NCI-H82 treated with DMSO at 0.1 percent for 48 hours (cell line): ENCODE data around the gene ARHGAP21.
"Not testable (repeated sequence)": the region's sequence is repeated elsewhere in the genome, so short reads cannot be mapped to it uniquely, and the experiment has no call there.

Source experiments
- DNase-seq: peaks from one replicate; lab custom pipeline; 2025; ENCODE audit not compliant: unreplicated experiment; lab: John Stamatoyannopoulos, UW

Gene ARHGAP21

DNA sequence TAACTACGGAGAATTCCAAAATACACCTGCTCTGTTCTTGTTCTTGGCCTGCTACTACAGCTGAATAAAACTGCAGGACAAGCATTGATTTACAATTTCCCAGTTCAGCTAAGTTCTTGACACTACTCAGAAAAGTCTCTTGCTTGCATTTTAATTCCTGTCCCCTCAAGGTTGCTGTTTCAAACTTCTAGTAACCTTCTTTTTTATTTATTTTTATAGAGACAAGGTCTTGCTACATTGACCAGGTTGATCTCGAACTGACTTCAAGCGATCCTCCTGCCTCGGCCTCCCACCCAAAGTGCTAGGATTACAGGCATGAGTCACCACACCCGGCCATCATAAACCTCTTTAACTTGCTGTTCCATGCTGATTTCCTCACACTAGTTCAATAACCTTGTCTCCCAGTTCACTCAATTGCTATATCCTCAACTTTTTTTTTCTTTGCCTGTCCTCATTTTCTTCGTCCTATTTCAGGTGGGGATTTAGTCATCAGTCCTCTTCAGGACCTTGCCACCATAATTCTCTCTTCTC, 79.9 kb downstream of the ARHGAP21 start:
- no peak for DNase-seq

DNA sequence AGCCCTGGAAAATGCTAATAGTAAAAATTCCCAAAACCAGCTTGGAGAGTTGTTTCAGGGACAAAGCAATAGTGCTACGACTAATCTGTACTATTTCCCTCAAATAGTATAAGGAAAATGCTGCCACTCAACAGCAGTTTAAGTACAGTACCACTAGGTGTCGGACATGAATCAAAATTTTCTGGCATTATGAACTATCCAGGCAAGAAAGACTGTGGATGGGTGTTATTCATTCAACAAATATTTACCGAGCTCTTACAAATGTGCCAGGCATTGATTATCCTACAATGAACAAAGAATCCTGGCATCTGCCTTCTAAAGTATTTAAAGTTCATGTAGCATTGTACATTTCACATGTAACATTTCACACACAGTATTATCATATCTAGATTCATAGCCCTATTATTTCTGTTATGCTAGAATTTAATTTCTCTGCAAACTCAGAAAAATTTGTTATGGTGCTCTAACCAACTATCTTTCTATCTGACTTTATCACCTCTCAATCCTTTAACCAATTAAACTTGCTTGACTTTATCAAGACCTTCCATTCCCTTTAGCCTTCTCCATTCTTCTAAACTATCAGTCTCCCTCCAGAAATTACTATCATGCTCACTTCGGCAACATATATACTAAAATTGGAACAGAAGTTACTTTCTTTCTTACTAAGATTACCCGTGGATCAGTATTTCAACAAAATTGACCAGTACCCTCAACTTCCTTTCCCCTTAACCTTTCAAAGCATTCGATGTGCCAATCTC, 80.6 kb downstream of the ARHGAP21 start:
- peak; percentile 35 for DNase-seq

DNA sequence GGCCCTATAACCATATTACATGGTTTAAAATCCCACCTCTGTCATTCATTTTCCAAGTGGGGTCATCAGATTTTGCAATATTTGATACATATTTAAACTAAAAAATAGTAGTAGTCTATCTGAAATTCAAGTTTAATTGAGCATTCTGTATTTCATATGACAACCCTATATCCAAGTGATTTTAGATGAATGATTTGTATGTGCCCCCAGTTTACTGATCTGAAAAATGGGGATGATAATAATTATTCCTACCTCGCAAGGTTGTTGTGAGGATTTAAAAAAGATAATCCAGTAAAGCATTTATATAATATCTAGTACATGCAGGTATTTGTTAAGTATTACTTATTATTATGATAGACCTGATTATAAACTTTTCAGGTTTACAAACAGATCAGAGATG, 84.6 kb downstream of the ARHGAP21 start:
- DNase-seq: no peak

DNA sequence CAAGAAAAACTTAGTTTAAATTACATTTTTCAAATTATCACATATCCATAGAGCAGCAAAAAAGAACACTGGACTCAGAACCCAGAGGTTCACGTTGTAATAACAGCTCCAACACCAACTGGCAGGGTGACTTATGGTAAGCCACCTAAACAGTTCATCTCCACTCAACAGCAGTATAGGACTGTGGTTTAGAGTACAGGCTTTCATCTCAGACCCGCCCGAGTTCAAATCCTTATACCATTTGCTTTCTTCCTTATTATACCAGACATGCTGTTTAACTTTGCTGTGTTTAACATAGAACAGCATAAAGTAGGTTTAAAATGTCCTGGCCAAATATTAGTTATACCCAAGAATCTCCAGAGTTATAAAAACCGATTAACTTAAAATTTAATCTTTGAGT, 97.9 kb downstream of the ARHGAP21 start:
- no peak for DNase-seq

DNA sequence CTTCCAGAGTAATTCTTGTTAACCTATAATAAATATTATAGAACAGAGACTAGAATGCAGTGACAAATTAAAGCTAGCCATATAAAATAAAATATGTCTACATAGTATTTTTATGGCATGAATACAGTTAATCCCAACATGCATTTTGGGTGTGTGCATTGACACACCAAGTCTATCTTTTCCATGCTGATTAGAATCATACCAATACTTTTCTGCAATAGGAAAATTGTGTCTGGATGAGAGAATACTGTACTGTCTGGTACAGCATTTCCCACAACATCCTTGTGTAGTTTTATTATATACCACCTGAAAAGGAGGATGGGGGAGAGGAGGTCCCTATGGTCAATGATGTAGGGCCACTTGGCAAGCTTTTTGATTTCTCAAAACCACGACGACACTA, 100.3 kb downstream of the ARHGAP21 start:
- no peak for DNase-seq

DNA sequence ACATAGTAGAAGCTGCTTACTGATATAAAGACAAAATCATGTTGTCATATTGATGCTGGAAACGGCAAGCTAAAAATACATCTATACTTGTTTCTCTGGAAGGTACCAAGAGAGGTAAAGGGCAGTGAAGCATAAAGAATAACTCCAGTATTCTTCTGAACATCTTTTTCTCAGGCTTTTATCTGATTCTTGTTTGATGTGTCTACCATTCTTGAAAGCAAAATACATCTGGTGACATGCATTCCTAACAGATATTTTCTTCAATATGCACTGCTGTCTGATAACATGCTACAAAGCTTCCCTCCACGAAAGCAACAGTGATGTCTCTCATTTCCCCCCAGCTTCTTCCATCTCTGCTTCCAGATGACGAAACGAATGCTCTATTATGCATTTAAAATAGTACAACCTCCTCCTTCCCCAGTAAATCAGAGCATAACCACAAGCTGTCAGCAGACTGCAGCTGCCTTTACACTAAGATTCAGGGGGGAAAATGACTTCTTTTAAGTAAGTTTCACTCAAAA, 100.8 kb downstream of the ARHGAP21 start:
- DNase-seq: no peak

DNA sequence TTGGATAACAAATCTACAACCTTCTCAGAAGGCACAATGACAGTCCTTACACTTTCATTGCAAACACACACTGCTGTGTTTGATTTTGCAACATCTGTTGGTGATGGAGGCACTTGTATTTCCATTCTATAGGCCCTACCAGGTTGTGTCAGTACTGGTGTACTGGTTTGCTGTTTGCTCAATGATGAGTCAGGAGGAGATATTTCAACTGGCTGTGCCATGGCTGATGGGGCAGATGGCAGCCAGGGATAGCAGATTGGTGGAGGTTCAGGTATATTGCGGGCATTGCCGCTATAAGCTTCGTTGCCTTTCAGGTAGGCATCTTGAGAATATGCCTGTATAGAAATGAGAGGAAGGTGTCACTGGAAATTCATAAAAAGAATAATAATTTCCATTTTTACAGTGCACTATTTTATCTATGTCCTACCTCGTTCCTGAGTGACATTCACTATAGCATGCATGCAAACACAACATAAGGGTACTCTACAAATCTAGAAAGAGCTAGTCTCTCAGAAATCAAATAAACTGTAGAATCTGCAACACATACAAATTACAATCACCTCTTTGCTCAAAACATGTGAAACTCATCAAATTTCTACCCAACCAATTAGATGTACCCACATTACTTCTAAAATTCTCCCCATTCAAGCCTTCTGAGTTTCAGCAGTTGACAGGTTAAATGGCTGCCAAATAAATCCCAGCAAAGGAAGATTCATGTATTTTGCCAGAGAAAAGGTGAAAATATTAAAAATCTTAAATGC, 102.5 kb downstream of the ARHGAP21 start:
- DNase-seq: not testable (repeated sequence)

DNA sequence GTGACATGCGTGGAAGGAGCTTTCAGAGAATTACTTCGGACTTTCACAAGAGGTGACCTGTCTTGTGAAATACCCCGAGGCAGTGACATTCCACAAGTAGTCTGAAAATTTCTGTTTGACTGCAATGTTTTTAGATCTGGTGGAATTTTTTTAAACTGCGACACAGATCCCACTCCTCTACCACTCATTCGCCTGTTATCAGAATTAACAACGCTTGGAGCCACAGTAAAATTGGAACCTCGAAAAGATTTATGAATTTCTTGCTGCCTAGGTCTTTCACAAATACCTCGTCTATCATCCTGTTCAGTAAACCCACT, 103.7 kb downstream of the ARHGAP21 start:
- not testable (repeated sequence) for DNase-seq

DNA sequence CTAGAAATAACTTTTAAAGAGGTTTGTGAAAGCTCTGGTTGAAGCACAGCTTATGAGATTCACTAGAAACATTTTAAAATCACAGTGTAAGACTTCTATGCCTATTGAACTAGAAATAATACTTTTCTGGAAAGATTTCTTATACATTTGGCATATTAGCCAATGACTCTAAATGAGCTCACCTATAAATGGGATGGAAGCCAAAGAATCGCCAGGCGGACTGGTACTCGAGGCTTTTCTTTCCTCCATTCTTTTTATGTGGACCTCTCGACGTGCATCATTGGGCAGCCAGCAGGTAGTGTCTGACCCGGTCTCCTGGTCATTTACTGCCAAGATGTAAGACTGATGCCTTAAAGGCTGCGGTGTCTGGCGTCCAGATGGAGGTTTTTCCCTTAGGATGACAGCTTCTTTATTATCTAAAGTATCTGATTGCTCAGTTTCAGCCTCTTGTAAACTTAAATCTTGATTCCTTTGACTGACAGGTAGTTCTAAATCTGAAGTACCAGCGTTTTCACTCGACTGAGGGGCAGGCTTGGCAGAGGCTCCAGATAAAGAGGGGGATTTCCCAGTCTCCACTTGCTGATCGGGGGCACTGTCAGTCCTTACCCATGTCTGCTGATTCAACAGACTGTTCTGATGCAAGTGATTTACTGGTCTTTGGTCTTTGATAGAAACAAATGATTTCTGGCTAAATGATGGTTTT, 104.2 kb downstream of the ARHGAP21 start:
- not testable (repeated sequence) for DNase-seq

DNA sequence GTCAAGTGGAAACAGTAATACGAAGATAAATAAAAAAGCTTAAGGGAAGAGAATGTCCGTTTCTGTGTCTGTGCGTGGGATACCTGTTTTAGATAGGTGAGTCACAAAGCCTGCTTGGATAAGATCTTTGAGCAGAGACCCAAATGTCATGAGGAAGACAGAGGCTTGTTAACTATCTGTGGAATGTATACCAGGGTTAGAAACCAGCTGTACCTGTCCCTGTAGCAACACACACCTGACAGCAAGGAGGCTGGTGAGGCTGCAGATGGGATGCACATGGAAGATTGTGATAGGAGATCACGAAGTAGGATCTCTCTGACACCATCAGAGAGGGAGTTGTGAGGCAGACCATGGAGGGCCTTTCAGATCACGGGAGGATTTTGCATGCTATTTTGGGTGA, 105.3 kb downstream of the ARHGAP21 start:
- DNase-seq: no peak

DNA sequence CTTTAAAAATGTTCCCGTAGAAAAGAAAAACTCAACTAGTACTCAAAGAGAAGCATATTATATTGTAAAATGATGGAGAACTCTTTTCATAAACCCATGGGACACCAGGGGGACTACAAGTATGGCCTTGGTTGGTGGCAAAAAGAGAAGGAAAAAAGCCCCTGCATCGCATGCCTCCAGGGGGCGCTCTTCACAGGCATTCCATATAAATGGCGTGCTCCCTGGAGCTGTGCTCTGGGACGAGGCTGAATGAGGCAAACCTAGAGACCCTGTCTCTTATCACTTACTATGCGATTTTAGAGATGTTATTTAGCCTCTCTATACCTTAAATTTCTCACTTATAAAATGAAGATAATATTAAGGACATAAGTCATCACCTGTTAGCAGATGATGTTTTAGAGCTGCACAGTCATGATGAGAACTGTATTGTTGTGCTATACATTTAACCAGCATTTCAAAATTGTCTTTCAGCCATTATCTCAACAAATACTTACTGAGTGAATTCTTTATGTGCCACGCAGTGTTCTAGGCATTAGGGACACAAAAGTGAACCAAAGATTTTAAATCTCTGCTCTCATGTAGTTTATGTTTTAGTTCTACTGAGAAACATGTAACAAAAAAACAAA, 105.8 kb downstream of the ARHGAP21 start:
- DNase-seq: peak; percentile 9

DNA sequence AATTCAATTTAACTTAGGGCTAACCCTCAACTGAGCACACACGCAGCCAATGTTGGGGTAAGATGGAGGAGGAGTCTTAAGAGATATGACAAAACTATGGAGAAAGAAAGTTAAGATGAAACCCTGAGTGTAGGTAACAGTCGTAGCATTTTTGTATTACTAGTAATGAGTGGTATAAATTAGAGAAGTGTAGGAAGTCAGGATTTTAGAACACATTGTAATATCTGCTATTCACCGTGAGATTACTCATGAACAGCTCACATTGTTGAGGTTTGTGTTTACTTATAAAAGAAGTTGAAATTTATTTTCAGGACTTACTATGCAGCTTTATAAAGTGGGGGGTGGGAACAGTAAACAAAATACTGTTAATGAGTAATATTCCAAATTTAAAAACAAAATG, 107.2 kb downstream of the ARHGAP21 start:
- no peak for DNase-seq

DNA sequence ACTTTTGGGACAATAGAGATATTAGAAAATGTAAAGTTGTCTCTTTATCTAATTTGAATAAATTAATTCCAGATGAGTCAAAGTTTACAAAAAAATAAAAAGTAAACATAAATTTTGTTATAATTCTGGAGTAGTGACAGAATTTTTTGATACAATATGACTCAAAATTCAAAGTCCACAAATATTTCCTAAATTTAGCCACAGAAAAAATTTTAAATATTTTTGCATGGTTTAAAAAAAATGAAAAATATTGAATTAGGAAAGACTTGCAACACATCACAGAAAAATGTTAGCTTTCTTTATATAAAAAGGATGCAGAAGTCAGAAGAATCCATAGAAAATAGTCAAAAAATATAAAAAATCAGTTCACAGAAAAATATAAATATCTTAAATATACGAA, 117.7 kb downstream of the ARHGAP21 start:
- DNase-seq: no peak

DNA sequence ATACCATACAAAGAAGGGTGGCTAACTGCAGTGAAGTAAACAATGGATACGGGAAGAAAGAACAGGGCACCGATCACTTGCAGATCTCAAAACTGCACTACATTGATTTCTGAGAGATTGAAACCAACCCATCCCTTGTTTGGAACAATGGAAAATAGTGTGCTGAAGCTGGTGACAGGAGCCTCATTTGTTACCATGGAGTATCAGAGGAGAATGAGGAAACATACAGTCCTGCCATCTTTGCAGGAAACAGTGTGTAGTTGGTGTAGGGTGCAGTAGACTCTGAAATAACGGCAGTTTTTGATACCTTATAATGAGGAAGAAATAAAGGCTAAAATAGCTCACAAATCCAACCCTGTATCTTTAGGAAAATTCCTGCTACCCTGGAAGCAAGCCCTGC, 118.5 kb downstream of the ARHGAP21 start:
- DNase-seq: no peak

DNA sequence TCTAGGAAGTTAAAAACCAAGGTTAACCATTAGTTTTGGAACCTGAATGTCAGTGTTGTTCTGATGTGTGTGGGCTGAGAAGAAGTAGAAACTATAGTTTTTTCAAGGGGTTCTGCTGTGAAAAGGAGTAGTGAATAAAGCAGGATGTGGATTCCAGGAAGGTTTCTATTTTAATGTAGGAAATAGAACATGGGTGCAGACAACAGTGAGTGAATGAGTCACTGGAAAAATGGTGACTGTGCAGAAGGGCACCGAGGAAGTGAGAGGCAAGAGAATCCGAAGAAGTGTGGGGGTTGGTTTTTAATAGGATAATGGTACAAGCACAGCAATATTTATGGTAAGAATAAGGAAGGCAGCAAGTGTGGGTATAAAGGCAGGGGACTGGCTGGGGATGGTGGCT, 120.4 kb downstream of the ARHGAP21 start:
- DNase-seq: no peak

DNA sequence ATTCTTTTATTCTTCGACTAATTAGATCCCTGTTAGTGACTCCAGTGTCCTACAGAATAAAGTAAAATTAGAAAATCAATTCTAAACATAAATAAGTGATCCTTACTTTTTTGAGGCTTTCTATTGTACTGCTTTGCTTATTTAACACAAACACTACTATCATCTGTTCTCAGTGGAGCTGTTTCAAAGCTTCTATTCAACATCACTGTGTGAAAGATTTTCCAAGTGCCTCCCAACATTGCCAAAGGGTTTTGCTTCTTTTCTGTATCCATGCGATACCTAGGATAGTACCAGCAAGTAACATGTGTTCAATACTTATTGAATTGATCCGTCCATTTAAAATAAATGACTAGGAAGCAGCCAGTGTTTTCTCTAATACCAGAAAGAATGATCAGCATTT, 125.7 kb downstream of the ARHGAP21 start:
- no peak for DNase-seq

DNA sequence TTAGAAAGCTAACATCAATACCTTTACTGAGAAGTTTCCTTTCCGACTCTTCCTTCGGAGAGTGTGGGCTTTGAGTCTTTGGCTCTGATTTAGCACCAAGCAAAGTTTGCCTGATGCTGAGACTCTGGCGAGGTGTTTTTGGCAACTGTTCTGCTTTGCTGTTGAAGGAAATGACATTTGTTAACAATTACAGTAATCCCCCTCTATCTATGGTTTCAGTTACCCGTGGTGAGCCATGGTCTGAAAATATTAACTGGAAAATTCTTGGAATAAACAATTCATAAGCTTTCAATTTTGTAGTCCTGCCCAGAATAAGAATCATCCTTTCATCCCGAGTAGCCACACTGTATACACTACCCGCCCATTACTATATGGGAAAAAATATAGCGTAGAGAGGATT, 126.3 kb downstream of the ARHGAP21 start:
- no peak for DNase-seq

DNA sequence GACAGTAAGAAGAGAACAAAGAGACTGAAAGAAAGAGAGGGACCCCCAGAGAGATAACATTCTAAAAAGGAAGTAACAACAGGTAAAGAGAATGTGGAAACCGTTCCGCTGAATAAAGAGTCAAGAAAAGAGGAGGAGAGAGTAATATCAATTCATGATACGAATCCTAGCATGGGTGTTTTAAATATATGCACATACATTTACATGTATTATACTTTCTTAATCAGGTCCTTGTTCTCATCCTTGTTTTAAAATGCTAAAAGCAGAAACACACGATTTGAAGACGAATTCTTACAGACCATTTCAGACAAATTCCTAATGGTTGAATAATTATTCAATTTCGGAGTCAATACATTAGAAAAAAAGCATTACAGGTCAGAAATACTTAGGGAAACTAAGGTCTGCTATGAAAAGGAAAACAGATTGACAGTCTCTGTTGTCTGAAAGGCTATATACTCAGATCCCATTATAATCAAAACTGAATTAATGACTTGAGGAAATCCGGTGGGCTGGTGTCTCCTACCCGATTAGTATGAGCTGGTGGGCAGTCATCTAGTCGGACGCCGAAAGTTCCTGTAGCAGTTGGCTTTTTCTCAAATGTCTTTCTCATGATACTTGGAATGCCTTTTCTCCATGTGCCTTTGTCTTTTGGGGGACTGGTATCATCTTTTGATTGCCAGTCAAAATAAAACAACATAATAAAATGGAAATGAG, 127.3 kb downstream of the ARHGAP21 start:
- no peak for DNase-seq

DNA sequence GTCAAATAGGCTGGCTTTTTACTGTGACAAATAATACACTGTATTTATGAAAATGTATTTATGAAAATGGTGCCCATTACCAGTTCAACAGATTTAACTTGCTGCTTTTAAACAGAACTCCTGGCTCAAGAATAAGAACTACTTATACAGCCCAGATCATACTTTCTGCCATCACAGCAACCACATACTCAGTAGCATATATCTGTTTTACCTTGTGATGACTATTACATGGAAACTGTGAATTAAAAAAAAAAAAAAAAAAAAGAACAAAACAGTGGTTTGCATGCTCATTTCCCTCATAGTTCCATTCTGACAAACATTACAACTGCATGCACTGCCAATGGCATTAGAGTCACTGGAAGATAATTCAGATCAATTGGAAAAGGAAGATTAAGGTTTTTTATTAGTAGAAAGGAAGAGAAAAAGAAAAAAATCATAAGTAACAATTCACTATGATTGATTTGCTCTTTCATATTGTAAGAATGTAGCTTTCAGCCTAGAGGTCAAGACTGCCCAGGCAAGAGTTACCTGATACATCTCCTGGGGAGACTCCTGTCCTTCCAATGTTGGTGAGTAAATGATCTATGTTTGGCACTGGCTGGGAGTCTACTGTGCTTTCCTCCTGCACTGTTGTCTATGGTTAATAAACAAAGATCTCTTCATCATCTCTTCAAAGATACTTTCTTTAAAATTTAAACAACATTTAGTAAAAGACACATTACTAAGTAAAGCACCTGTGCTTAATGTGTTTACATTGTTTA, 132.8 kb downstream of the ARHGAP21 start:
- DNase-seq: no peak

DNA sequence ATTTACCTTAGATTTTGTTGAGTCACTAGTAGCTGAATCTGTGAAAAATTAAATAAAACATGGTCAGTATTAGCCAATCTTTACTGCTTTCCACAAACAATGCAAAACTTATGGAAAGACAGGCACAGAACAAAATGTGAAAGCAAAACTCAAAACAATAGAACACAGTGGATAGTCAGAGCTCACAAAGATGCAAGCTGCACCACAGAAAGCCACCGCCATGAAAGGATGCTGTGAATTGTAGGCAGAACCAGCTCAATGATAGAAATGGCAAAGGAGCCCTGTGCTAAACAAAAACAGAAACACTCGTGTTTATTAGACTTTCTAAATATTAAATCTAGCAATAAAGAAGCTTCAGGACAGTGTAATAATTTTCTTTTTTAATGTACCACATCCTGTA, 134.4 kb downstream of the ARHGAP21 start:
- no peak for DNase-seq
